Mesendoderm (in vitro differentiated cells): ENCODE data around the gene UMODL1.
A peak's percentile ranks its signal among the peaks of the same experiment; 100 is the strongest.

Source experiments
- DNase-seq: peaks from one replicate; pipeline ENCODE4 v3.0.0; 2013
- H2AK5ac ChIP-seq: 2 replicates; pipeline ENCODE4 v1.6.1; 2013; ENCODE audit warnings: low read length, inconsistent platforms
- H2BK120ac ChIP-seq: 2 replicates; pipeline ENCODE4 v1.6.1; 2013; ENCODE audit warnings: low read depth, mild to moderate bottlenecking, low read length, moderate library complexity, mixed read lengths
- H2BK15ac ChIP-seq: replicated peaks from 2 replicates; pipeline ENCODE4 v1.6.1; 2013; ENCODE audit warnings: low read depth, mild to moderate bottlenecking, moderate library complexity
- H2BK5ac ChIP-seq: 2 replicates; pipeline ENCODE4 v1.6.1; 2013; ENCODE audit warnings: low read length, inconsistent platforms
- H3K18ac ChIP-seq: 2 replicates; pipeline ENCODE4 v1.6.1; 2013; ENCODE audit warnings: mild to moderate bottlenecking, low read length, mixed read lengths
- H3K23ac ChIP-seq: one replicate; pipeline ENCODE4 v1.6.1; 2013; ENCODE audit warnings: low read length
- H3K27ac ChIP-seq: 2 replicates; pipeline ENCODE4 v1.5.1; 2013; ENCODE audit warnings: low read depth, mild to moderate bottlenecking, inconsistent platforms, low read length, moderate library complexity
- H3K27me3 ChIP-seq: 2 replicates; pipeline ENCODE4 v1.6.1; 2013; ENCODE audit warnings: low read length, control low read depth, mild to moderate bottlenecking, inconsistent platforms; ENCODE audit not compliant: insufficient read depth, poor library complexity
- H3K36me3 ChIP-seq: 2 replicates; pipeline ENCODE4 v1.6.1; 2013; ENCODE audit warnings: low read length, inconsistent platforms; ENCODE audit not compliant: control insufficient read depth, insufficient read depth
- H3K4ac ChIP-seq: one replicate; pipeline ENCODE4 v1.6.1; 2013; ENCODE audit warnings: low read depth, mild to moderate bottlenecking, low read length, moderate library complexity
- H3K4me1 ChIP-seq: 2 replicates; pipeline ENCODE4 v1.6.1; 2013; ENCODE audit warnings: low read depth, low read length, inconsistent platforms; ENCODE audit not compliant: control insufficient read depth
- H3K4me2 ChIP-seq: 2 replicates; pipeline ENCODE4 v1.6.1; 2013; ENCODE audit warnings: low read length
- H3K4me3 ChIP-seq: 2 replicates; pipeline ENCODE4 v1.5.1; 2013; ENCODE audit warnings: mild to moderate bottlenecking, low read length
- H3K56ac ChIP-seq: one replicate; pipeline ENCODE4 v1.6.1; 2013; ENCODE audit warnings: low read length
- H3K79me1 ChIP-seq: 2 replicates; pipeline ENCODE4 v1.6.1; 2013; ENCODE audit warnings: low read length, inconsistent platforms
- H3K79me2 ChIP-seq: 2 replicates; pipeline ENCODE4 v1.6.1; 2013; ENCODE audit warnings: mild to moderate bottlenecking, low read length; ENCODE audit not compliant: control insufficient read depth, insufficient read depth
- H3K9ac ChIP-seq: 2 replicates; pipeline ENCODE4 v1.6.1; 2013; ENCODE audit warnings: low read length, inconsistent platforms
- H4K5ac ChIP-seq: one replicate; pipeline ENCODE4 v1.6.1; 2013; ENCODE audit warnings: low read length
- H4K8ac ChIP-seq: one replicate; pipeline ENCODE4 v1.6.1; 2013; ENCODE audit warnings: low read depth, mild to moderate bottlenecking, control low read depth, low read length, moderate library complexity
- WGBS: extraction: QIAGEN DNeasy Blood & Tissue Kit; methylation state at CpG from one replicate; pipeline ENCODE4 v1.1.7; 2013; ENCODE audit warnings: low lambda C conversion rate, missing lambda C conversion rate; ENCODE audit not compliant: insufficient coverage; ENCODE audit errors: extremely low coverage; 5-methylcytosine and 5-hydroxymethylcytosine counted together

Gene UMODL1

GRCh38 chr21:42125571-42126544 is 54.7 kb downstream of the UMODL1 start:
- Histone ChIP-seq H3K79me2 (no peaks in the 10 kb centered on the region), H2BK120ac (no peak overlapping the region), H3K27ac (no peak overlapping the region), H3K36me3 (no peaks in the 10 kb centered on the region), H2BK15ac (no peak overlapping the region), H3K4me1 (no peaks in the 10 kb centered on the region), H4K5ac (no peak overlapping the region), H2BK5ac (no peak overlapping the region), H3K4me3 (no peak overlapping the region), H3K56ac (no peak overlapping the region), H2AK5ac (no peak overlapping the region), H3K27me3 (no peaks in the 10 kb centered on the region), H3K18ac (no peak overlapping the region), H3K23ac (no peak overlapping the region), H3K4ac (no peak overlapping the region), H3K4me2 (no peak overlapping the region), H3K9ac (no peak overlapping the region), H3K79me1 (no peaks in the 10 kb centered on the region), H4K8ac (no peak overlapping the region)
- peak; percentile 52 for DNase-seq
- WGBS, result no CpG with 5 or more reads among the region's 29 CpGs

GRCh38 chr21:42127164-42128150 is 56.3 kb downstream of the UMODL1 start:
- H3K79me2 ChIP-seq, result no peaks in the 10 kb centered on the region
- H2AK5ac ChIP-seq, result no peak overlapping the region
- no peak overlapping the region for H3K9ac ChIP-seq
- H3K4me2 ChIP-seq, result no peak overlapping the region
- H2BK5ac ChIP-seq, result no peak overlapping the region
- no peak overlapping the region for H2BK120ac ChIP-seq
- H3K18ac ChIP-seq, result no peak overlapping the region
- H4K5ac ChIP-seq, result no peak overlapping the region
- no peak overlapping the region for H2BK15ac ChIP-seq
- no peak overlapping the region for H3K27ac ChIP-seq
- H3K4ac ChIP-seq, result no peak overlapping the region
- H3K4me1 ChIP-seq, result no peaks in the 10 kb centered on the region
- H3K36me3 ChIP-seq, result no peaks in the 10 kb centered on the region
- no peak overlapping the region for H3K4me3 ChIP-seq
- no peaks in the 10 kb centered on the region for H3K27me3 ChIP-seq
- no peak overlapping the region for H4K8ac ChIP-seq
- DNase-seq, result no peak
- no peaks in the 10 kb centered on the region for H3K79me1 ChIP-seq
- no peak overlapping the region for H3K56ac ChIP-seq
- H3K23ac ChIP-seq, result no peak overlapping the region
- no CpG with 5 or more reads among the region's 36 CpGs for WGBS

- Histone ChIP-seq H3K27me3 (no peaks in the 10 kb centered on the region), H2AK5ac (no peak overlapping the region), H3K79me1 (no peaks in the 10 kb centered on the region), H3K4me2 (no peak overlapping the region), H3K18ac (no peak overlapping the region), H3K36me3 (no peaks in the 10 kb centered on the region), H4K8ac (no peak overlapping the region), H3K27ac (no peak overlapping the region), H2BK15ac (no peak overlapping the region), H3K4me1 (no peaks in the 10 kb centered on the region), H3K79me2 (no peaks in the 10 kb centered on the region), H3K56ac (no peak overlapping the region), H3K23ac (no peak overlapping the region), H2BK5ac (no peak overlapping the region), H3K4ac (no peak overlapping the region), H3K4me3 (no peak overlapping the region), H2BK120ac (no peak overlapping the region), H3K9ac (no peak overlapping the region), H4K5ac (no peak overlapping the region)
- no peak for DNase-seq
- WGBS, result no CpG with 5 or more reads among the region's 11 CpGs
Observed at GRCh38 chr21:42129300-42130266, 58.5 kb downstream of the UMODL1 start.

- DNase-seq, result no peak
- H3K18ac ChIP-seq, result no peak overlapping the region
- no peak overlapping the region for H3K4me2 ChIP-seq
- H3K56ac ChIP-seq, result no peak overlapping the region
- no peak overlapping the region for H2BK120ac ChIP-seq
- no peak overlapping the region for H2BK5ac ChIP-seq
- H3K27me3 ChIP-seq, result no peaks in the 10 kb centered on the region
- no CpG with 5 or more reads among the region's 6 CpGs for WGBS
- H3K9ac ChIP-seq, result no peak overlapping the region
- H3K4me3 ChIP-seq, result no peak overlapping the region
- no peak overlapping the region for H3K4ac ChIP-seq
- H2BK15ac ChIP-seq, result no peak overlapping the region
- no peak overlapping the region for H3K27ac ChIP-seq
- H3K36me3 ChIP-seq, result no peaks in the 10 kb centered on the region
- H3K79me1 ChIP-seq, result no peaks in the 10 kb centered on the region
- H4K5ac ChIP-seq, result no peak overlapping the region
- H3K4me1 ChIP-seq, result no peaks in the 10 kb centered on the region
- H4K8ac ChIP-seq, result no peak overlapping the region
- H3K79me2 ChIP-seq, result no peaks in the 10 kb centered on the region
- H3K23ac ChIP-seq, result no peak overlapping the region
- no peak overlapping the region for H2AK5ac ChIP-seq
Observed at GRCh38 chr21:42130441-42130840, 59.3 kb downstream of the UMODL1 start.

GRCh38 chr21:42132183-42132582 is 61.1 kb downstream of the UMODL1 start:
- Histone ChIP-seq H3K4ac (no peak overlapping the region), H2BK5ac (no peak overlapping the region), H2BK15ac (no peak overlapping the region), H3K27me3 (no peaks in the 10 kb centered on the region), H3K4me1 (no peaks in the 10 kb centered on the region), H4K5ac (no peak overlapping the region), H3K36me3 (no peaks in the 10 kb centered on the region), H3K56ac (no peak overlapping the region), H3K9ac (no peak overlapping the region), H3K4me3 (no peak overlapping the region), H3K23ac (no peak overlapping the region), H2AK5ac (no peak overlapping the region), H3K79me1 (no peaks in the 10 kb centered on the region), H3K79me2 (no peaks in the 10 kb centered on the region), H2BK120ac (no peak overlapping the region), H3K4me2 (no peak overlapping the region), H4K8ac (no peak overlapping the region), H3K27ac (no peak overlapping the region), H3K18ac (no peak overlapping the region)
- WGBS, result 100% methylated on average over 1 of the region's 1 CpG
- no peak for DNase-seq
